Measurements from ENCODE around the gene AIP.

DNA sequence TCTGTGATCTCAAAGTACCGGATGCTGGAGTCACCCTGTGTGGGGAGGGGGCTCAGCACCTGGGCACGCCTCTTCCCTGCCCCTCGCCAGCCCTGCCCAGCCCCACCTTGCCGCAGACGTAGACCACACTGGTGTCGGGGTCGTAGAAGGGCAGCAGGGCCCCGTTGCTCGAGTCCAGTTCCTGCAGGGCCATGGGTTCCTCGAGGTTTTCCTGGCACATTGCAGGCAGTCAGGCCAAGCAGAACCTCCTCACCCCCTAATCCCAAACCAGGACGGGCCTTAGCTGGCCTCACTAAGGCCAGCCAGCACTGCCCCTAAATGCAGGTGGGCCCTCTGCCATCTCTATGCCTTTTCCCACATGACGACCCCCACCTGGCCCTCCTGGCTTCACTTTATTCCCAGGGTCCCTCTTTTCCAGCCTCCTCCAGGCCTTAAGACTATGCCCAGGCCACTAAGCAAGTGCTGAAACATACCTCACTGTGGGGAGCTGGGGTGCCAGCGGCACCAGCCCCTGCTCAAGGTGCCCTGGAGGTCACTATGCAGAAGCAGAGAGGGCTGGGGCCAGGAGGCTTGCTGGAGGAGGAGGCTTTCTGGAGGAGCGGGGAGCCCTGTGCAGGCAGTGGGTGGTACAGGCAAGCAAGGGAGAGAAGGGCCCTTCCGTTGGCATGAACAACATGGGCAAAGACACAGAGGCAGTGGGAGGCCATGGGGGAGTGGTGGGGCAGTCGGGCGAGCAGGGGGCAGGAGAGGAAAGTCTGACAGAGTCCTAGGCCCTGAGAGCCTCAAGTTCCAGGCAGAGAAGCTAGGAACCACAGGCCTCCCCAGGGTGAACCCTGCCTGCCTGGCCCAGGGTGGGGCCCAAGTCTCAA, 42.4 kb upstream of the AIP start:
- TF ChIP-seq, protein P1, sequence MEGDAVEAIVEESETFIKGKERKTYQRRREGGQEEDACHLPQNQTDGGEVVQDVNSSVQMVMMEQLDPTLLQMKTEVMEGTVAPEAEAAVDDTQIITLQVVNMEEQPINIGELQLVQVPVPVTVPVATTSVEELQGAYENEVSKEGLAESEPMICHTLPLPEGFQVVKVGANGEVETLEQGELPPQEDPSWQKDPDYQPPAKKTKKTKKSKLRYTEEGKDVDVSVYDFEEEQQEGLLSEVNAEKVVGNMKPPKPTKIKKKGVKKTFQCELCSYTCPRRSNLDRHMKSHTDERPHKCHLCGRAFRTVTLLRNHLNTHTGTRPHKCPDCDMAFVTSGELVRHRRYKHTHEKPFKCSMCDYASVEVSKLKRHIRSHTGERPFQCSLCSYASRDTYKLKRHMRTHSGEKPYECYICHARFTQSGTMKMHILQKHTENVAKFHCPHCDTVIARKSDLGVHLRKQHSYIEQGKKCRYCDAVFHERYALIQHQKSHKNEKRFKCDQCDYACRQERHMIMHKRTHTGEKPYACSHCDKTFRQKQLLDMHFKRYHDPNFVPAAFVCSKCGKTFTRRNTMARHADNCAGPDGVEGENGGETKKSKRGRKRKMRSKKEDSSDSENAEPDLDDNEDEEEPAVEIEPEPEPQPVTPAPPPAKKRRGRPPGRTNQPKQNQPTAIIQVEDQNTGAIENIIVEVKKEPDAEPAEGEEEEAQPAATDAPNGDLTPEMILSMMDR (IDR thresholded peaks at IDR 0.05): no peak
- no peak for TF ChIP-seq POLR2A (IDR thresholded peaks at IDR 0.05)
